Upper lobe of right lung (tissue), 1 donor: ENCODE data around the gene METTL17. TPM values are rescaled to one million over a fixed set of nuclear protein-coding genes. Genes with fewer than 3 reads are reported as not detected.

Experiments
- ATAC-seq: fragments of 200-7000 bp; cut with Tn5 transposase; one replicate; pipeline ENCODE4 v1.9.1; 2020; ENCODE audit warnings: mild to moderate bottlenecking, moderate library complexity
- DNase-seq: peaks from one replicate; pipeline ENCODE4 v3.0.0-alpha.2; 2020
- H3K27ac ChIP-seq: fragments of 200-600 bp; one replicate; pipeline ENCODE4 v1.8.0; 2022
- H3K27me3 ChIP-seq: fragments of 200-600 bp; one replicate; pipeline ENCODE4 v1.8.0; 2022; ENCODE audit warnings: mild to moderate bottlenecking
- H3K36me3 ChIP-seq: fragments of 200-600 bp; one replicate; pipeline ENCODE4 v1.8.0; 2022
- H3K4me1 ChIP-seq: fragments of 200-600 bp; one replicate; pipeline ENCODE4 v1.8.0; 2022
- H3K4me3 ChIP-seq: fragments of 200-600 bp; one replicate; pipeline ENCODE4 v1.8.0; 2022; ENCODE audit warnings: mild to moderate bottlenecking
- H3K9me3 ChIP-seq: fragments of 200-600 bp; one replicate; pipeline ENCODE4 v1.8.0; 2022
- CTCF ChIP-seq: fragments of 200-600 bp; IDR thresholded peaks from one replicate; pipeline ENCODE4 v1.8.0; 2022; ENCODE audit warnings: antibody characterized with exemption
- intact Hi-C: fragments of 100-400 bp; cut with DNase I; formaldehyde crosslinking; loops from one replicate; pipeline ENCODE4 v1.11.0; 2022
- total RNA-seq: library from RNA; stranded (reverse); fragmentation: NEBNext Ultra II Directional; extraction: Animal tissue kit (Norgen Biotek cat#: 25700); gene quantifications from one replicate; pipeline ENCODE4 v1.2.1, GENCODE V29; 2021
- donor health status: DM: no; HTN: yes; CAD: no; lungs with severe emphysema.

Gene METTL17
- total RNA-seq, 1 donor from 2014 or later: 51.0 TPM

- DNase-seq: no peak
- Histone ChIP-seq H3K36me3 (no peaks in the 10 kb centered on the region), H3K4me3 (no peak overlapping the region), H3K4me1 (peaks cover 6% of the 10 kb centered on the region), H3K27ac (no peak overlapping the region), H3K9me3 (no peaks in the 10 kb centered on the region), H3K27me3 (no peaks in the 10 kb centered on the region)
- no peak for ATAC-seq
- intact Hi-C loops: loop anchor here (10.0 kb wide), 1 partner anchor 115 kb away; no protein-coding TSS in a partner anchor
- no peak for TF ChIP-seq CTCF
Measured at GRCh38 chr14:20969336-20969735, 20.4 kb upstream of the METTL17 start.

- Histone ChIP-seq H3K4me3 (peak overlapping the region; percentile 67), H3K27ac (peak overlapping the region; percentile 74), H3K9me3 (no peaks in the 10 kb centered on the region), H3K27me3 (no peaks in the 10 kb centered on the region), H3K36me3 (no peaks in the 10 kb centered on the region), H3K4me1 (peaks cover 6% of the 10 kb centered on the region)
- intact Hi-C loops: no loop called here
- ATAC-seq (peak; percentile 3), DNase-seq (no peak)
- TF ChIP-seq CTCF: no peak
Measured at GRCh38 chr14:20970647-20970982, 19.2 kb upstream of the METTL17 start.

- intact Hi-C loops: no loop called here
- no peaks in the 10 kb centered on the region for H3K9me3 ChIP-seq
- peak overlapping the region; percentile 67 for H3K4me3 ChIP-seq
- no peaks in the 10 kb centered on the region for H3K27me3 ChIP-seq
- ATAC-seq (peak; percentile 98), DNase-seq (peak; percentile 93)
- peaks cover 6% of the 10 kb centered on the region for H3K4me1 ChIP-seq
- peak overlapping the region; percentile 74 for H3K27ac ChIP-seq
- peak; percentile 78 for TF ChIP-seq CTCF
- no peaks in the 10 kb centered on the region for H3K36me3 ChIP-seq
Measured at GRCh38 chr14:20970983-20971704, 18.6 kb upstream of the METTL17 start.

- no peak for TF ChIP-seq CTCF
- no peaks in the 10 kb centered on the region for H3K36me3 ChIP-seq
- no peaks in the 10 kb centered on the region for H3K9me3 ChIP-seq
- H3K27ac ChIP-seq: peak overlapping the region; percentile 74
- intact Hi-C loops: no loop called here
- H3K27me3 ChIP-seq: no peaks in the 10 kb centered on the region
- H3K4me1 ChIP-seq: peaks cover 6% of the 10 kb centered on the region
- H3K4me3 ChIP-seq: peak overlapping the region; percentile 67
- DNase-seq (no peak), ATAC-seq (no peak)
Measured at GRCh38 chr14:20971705-20972021, 18.1 kb upstream of the METTL17 start.

GRCh38 chr14:20973501-20973900, 16.3 kb upstream of the METTL17 start:
- Histone ChIP-seq H3K9me3 (no peaks in the 10 kb centered on the region), H3K4me1 (peaks cover 6% of the 10 kb centered on the region), H3K27me3 (no peaks in the 10 kb centered on the region), H3K27ac (no peak overlapping the region), H3K4me3 (no peak overlapping the region), H3K36me3 (no peaks in the 10 kb centered on the region)
- no peak for DNase-seq
- intact Hi-C loops: no loop called here
- no peak for ATAC-seq
- TF ChIP-seq CTCF: no peak

GRCh38 chr14:20976291-20976690, 13.5 kb upstream of the METTL17 start:
- H3K4me1 ChIP-seq: no peaks in the 10 kb centered on the region
- H3K4me3 ChIP-seq: no peak overlapping the region
- no peaks in the 10 kb centered on the region for H3K36me3 ChIP-seq
- intact Hi-C loops: no loop called here
- ATAC-seq (no peak), DNase-seq (no peak)
- no peak for TF ChIP-seq CTCF
- H3K27me3 ChIP-seq: no peaks in the 10 kb centered on the region
- H3K9me3 ChIP-seq: no peaks in the 10 kb centered on the region
- no peak overlapping the region for H3K27ac ChIP-seq
